ENCODE data around the gene MED27. TPM values are rescaled to one million over a fixed set of nuclear protein-coding genes. Genes with fewer than 3 reads are reported as not detected.

The MED27 gene
- total RNA-seq, 1 experiment from 2014 or later: 65.6 TPM

DNA sequence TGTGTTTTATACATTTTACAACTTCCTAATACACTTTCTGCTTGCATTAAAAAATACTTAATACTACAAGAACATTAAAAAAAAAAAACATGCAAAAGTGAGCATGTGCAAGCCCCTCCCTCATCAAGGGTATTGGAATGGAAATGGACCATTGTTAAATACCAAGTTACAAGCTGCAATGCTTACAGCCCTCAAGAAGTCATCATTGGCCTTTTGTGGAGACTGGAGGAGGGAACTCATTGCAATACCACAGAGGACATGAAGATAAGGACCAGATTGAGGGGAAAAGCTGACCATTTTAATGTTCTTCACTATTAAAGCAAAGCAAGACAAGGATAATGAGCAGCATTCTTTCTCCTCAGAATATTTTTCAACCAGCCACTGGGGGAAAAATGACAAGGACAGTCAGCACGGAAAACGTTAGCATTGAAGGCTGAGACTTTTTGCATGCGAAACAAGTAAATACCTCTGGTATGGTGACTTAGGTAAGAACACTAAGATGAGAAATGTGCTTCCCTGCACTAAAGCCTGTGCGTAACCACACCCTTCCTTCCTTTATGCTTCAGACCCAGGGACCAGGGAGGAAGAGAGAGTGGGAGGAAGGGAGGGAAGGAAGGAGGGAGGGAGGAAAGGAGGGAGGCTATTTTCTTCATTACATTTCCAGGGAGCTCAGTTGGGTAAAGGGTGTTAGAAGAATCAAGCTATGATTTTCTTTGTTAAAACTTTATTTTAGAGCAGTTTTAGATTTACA, 198.7 kb downstream of the MED27 start:
- no peak for DNase-seq (ENCODE audit: low read depth)

DNA sequence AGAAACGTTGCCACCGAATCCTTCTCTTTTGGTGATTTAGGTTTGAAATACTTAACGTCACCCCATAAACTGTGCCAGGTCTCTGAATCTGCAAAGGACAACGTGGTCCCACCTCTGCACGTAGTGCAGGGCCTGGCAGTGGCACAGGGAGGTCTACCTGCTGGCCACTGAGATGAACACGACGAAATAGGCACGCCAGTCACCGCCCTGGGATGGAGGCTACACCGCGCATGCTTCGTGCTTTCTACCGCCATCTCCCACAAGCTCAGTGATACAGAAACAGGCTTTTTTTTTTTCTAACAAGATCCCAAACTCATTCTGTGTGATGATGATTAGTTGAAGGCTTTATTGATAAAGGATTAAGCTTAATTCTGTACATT, 199.8 kb downstream of the MED27 start:
- DNase-seq (ENCODE audit: low read depth): no peak

DNA sequence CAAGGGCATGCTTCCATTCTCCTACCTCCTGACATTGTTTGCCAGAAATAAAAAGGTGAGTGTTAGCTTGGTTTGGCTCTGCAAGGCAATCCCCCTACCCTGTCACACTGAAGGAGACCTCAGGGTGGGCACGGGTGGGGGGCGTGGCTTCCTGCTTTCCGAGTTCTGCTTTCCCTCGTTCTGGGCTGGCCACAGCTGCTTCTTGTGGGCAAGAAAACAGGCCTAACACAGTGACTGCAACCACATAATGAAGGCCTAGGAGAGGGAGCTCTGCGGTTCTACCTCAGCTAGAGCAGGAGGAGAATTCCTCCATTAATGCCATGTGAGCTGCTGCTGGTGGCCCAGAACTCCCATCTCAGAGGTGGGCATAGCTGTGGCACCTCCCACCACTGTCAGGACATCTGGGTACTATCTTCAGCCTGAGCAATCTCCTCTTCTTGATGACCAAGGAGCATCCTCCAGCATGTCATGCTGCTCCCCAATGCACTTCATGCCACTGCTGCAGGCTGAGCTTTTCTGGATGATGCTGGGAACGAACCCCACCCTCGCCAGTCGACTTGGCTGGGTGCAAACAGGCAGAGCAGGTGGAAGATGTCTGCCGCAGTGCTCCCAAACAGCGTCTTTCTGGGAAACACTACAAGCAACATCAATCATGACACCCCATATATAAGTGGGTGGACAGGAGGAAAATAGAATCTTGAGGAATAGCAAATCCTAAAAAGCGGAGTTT, 200.3 kb downstream of the MED27 start:
- DNase-seq (ENCODE audit: low read depth): no peak

DNA sequence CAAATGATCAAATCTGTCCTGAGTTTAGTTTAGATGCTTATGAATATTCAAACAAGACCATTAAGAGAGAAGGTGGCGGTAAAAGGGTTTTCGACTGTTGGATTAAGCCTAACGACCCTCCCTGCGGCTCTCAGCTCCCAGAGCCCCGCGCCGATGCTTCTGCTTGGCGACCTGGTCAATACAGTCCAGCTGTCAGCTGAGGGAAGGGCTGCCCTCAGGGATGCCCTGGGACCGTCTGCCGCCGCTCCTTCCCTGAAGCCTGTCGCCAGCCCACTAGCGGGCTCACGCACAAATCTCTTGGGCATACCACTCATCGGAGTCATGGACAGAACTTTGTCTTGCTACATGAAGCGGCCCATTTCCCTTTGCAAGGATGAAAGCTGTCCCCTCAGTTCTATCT, 203.2 kb downstream of the MED27 start:
- DNase-seq (ENCODE audit: low read depth): no peak

DNA sequence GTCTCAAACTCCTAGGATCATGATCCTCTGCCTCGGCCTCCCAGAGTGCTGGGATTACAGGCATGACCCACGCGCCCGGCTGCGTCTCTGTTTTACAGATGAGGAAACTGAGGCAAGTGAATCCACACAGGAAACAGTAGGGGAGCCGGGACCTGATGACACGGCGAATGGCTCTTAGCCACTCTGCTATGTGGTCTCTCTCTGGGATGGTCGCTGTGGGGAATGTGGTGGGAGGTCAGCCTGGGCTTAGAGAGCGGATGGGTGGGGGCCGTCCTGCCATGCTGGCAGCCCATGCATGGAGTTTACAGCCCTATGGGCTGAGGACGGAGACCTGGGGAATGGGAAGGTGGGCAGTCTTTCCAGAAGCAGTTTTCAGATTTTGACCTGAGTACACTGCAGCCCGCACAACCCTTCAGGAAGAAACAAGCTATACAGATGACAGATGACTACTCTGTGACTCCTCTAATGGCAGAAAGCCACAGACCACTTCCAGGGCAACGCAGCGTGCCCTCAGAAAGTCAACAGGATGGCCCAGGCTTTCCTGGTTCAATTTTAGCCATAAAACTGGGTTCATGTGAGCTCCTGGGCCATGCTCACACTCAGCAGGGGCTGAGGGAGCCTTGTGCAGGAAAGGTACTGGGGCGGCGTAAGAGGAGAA, 203.7 kb downstream of the MED27 start:
- peak; percentile 70 for DNase-seq (ENCODE audit: low read depth)

DNA sequence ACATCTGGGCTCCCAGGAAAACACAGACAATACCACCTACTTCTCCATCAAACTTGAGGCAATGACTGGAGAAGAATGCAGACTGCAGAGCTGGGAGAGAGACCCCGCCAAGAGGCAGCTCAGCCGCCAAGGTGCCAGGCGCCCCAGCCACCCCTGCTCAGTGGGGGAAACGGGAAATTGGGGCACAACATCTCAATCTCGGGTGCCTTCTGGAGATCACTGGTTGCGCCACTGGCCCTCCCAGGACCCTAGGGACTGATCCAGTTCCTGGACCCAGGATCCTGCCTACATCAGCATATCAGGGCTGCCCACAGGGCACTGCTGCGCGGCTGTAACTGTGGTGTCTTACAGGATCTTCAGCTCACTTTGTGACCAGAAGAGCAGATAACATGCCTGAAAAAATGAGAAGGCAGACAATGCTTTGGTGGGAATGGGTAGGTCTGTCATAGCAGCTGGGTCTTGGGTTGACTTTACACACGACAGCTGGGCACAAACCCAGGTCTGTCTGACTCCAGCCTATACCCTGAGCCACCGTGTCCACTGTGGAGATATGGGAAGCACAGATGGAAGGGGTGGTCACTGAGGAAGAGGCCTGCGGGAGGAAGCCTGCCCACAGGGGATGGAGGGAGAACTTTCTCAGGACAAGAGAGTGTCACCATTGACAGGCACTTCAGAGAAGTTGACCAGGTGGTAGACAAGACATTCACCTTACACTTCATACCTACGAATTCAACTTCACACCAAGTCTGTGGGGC, 204.6 kb downstream of the MED27 start:
- no peak for DNase-seq (ENCODE audit: low read depth)

DNA sequence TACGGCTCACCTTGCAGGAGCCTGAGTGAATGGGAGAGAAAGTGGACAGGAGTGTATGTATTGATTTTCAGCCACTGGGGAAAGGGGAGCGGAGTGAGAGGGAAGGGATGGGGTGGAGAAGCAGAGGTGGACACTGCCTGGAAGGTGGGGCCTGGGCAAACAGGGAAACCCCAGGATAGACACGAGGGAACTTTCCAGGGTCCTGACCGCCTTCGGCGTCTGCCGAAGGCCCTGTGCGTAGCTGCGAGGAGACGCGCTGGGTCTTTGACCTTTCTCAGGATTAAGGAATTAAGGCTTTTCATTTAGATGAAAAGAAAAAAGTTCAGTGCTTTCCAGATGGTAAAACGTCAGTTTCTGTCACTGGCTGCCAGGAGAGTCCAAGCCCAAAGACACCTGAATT, 205.2 kb downstream of the MED27 start:
- no peak for DNase-seq (ENCODE audit: low read depth)

DNA sequence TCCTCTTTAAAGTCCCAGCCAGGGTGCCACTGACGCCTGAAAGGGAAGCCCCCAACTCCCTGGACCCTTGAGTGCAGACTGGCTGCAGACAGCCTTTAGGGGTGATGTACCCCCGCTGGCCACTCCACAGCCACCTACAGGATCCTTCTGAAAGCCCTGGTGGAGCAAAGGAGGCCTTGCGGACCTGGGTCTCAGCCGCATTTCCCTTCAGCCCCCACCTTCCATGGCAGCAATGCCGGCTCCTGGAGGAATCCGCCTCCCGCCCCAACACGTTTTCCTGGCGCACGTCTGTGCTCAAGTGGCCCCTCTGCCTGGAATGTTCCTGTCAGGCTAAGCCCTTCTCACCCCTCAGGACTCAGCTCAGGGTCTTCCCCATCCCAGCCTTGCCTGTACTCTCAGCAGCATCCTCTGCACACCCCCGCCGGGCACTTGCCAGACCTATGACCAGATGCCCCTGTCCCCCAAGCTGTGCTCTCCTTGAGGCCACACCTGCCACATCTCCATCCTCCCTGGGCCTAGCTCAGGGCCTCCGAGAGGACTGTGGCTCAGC, 205.7 kb downstream of the MED27 start:
- DNase-seq (ENCODE audit: low read depth): no peak

DNA sequence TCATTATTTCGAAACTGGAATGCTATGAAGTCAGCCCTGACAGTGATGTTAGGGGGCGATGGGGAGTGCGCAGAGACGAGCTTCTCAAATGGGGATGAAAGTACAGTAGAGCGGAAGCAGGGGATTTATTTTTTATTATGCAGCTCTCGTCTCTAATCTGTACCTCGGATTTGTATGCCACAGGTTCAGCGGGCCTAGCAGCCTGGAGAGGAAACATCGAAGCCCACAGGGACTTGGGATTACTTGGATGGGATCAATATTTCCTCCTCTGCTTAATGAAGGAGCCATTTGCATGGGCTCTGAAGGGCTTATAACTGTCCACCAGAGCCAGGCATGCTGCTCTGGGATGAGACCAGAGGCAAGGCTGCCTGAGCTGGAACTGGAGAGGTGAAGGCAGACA, 206.3 kb downstream of the MED27 start:
- DNase-seq (ENCODE audit: low read depth): no peak

DNA sequence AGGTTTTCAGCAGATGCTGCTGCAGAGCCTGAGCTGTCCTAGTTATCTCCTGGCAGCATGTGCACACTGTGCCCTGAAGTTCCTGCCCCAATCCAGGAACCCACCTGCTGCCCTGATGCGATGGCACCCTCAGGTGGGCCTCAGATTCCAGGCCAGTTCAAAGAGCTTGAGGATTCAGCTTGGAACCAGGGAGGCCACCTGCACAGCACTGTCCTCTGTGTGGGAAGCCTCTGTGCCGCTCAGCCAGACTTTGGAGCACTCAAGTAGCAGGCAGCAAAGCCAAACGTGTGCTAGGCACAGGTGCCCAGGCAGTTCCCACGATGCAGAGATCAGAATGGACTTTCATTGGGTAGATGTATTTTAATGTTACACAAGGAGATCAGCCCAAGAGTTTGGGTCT, 207.0 kb downstream of the MED27 start:
- DNase-seq (ENCODE audit: low read depth): no peak

DNA sequence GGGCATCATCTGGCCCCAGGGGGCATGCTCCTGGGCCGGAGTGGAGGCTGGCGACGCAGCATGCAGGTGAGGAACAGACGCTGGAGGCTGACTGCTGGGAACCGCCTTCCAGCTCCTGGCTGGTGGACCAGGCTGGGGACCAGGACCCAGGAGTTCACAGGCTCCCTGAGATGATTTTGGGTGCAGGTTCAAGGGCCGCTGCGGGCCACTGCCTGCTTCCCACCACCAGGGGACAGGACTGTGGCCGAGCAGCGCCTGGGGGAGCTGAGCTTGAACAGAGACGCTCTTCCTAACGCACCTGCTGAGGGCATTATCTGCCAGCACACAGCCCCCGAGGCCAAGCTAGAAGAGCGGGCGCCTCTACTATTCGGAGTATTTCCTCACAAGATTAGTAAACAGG, 207.7 kb downstream of the MED27 start:
- no peak for DNase-seq (ENCODE audit: low read depth)

DNA sequence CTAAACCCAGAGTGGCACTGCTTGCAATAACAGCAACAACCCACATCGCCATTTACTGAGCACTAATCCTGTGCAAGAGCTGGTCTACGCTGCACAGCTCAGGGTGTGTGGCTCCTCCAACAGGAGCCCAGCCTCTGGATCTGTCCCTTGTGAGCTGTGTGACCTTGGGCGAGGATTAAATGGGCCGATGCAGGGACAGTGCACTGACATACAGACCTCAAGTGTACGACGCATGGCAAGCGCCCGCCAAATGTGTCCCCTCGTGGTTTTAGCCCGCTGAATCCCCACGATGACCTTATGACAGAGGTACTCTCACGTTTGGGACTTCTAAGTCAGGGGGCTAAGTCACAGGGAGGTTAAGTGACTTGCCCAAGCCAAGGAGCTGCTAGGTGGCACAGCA, 209.5 kb downstream of the MED27 start:
- DNase-seq (ENCODE audit: low read depth): no peak

DNA sequence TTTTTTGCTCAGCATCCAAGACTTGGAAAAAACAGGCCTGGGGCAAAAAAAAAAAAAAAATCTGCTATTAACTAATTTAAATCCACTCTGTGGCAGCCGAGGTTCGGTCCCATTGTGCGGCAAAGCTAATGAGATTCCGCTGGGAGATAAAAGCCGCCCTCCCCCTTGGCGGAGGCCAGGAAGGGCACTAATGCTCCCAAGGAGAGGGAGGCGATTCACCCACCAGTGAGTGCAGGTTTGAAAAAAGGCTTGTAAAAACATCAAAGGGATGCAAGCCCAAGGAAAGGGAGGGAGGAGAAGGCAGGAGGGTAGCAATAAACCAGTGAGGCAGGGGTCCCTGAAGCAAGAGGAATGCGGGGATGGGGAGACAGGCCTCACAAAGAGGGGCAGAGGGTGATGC, 210.3 kb downstream of the MED27 start:
- DNase-seq (ENCODE audit: low read depth): no peak

DNA sequence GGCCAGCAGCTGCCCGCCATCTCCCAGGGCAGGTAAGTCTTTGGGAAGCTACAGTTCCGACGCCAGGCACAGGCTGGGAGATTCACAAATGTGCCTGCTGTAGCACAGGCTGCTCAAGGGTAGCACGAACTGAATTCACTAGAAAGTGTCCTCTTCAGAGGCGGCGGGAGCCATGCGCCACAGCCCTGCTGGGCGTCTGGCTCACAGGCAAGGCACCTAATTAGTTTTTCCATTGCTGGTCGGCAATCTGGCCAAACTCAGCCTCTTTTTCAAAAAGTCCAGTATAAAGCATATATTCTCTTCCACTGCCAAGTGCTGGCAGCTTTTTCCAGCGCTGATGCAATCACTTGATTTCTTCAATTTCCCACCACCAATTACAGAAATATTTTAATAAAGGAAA, 210.9 kb downstream of the MED27 start:
- DNase-seq (ENCODE audit: low read depth): no peak

DNA sequence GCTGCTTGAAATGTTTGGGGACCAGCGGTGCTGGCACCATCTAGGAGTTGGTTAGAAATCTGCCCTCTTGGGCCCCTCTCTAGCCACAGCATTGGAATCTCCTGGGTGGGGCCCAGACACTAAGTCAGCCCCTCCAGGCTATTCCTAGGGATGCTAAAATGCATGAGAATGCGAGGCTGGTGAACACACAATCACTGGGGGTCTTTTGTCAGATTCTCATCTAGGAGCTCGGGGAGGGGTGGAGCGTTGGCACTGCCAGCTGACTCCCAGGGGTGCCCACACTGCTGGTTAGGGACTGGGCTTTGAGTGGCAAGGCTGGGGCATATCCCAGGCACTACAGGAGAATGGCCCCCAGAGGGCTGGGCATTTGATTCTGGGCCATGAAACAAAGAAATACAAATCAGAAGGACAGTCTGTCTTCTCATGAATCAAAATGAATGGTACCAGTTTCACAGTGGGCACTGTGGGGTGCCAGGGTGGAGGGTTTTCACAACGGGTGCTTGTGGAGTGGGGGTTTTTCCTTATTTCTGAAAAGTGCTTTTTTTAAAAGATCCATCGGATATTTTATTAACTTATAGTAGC, 212.0 kb downstream of the MED27 start:
- no peak for DNase-seq (ENCODE audit: low read depth)

DNA sequence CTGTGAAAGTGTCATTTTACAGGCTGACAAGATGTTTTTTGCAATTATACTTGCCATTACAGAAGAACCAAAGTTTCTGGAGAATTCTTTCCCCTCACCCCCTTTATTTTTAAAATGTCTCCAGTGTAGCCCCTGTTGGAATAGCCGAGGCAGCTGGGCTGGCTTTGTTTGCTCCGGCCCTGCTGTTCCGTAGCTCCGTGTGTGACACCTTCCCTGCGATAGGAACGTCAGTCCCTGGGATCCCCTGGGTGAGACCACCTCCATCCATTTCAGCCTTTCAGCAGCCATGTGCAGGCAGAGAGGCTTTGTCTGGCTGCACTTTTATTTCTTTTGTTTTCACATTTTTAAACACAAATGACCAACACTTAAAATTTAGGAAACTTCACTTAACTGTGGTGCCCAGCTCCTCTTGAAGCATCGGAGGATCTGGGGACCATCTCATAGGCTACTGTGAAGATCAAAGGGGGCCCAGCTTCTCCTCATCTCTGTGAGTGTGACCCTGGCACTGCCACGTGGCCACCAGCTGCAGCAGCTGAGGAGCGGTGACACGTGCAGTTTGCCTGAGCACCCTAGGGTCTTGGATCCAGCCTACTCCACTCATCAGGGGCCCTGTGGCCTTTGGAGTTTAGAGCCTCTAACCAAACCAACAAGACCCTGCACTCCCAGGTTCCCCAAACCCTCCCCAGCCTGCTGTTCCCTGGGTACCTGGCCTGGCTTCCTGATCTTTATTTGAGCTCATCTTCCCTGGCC, 214.0 kb downstream of the MED27 start:
- DNase-seq (ENCODE audit: low read depth): no peak

DNA sequence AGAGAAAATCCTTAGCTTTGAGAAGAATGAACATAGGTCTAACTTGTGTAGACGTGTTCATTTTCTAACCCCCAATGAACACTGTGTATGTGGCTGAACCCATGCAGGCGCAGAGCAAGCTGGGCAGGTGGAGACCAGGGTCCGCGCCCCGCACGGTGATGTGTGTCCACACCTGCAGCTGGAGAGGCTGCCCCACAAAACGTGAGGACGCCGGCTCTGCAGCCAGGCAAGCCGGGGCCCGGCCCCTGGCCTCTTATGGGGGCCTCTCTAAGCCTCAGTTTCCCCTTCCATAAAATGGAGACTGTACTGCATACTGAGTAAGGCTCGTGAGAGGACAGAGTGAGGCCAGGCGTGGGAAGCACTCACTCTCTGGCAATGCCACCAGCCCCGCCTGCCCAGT, 215.1 kb downstream of the MED27 start:
- DNase-seq (ENCODE audit: low read depth): no peak

DNA sequence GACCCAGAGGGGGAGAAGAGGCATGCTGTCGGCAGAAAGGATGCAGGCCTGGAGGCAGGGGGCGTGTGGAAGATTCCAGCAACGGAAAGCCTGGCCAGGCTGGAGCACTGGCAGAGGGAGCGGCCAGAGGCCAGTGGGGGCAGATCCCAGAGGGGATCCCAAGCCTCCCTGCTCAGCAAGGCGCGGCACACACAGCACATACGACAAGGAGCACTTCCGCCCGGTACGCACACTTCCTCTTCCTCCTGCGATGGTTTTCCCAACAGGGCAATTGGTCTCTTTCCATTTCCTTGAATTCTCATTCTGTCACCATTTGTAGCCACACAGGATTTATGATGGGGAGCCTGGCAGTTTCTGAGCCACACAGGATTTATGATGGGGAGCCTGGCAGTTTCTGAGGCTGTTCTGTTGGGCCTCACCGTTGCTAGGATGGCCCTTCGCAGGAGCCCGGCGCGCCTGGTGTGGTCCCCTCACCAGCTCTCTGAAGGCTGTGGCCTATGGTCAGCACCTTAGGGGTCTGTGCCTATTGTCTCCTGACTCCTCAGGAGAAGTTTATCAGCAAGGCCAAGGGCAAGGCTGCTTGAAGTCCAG, 216.3 kb downstream of the MED27 start:
- no peak for DNase-seq (ENCODE audit: low read depth)

DNA sequence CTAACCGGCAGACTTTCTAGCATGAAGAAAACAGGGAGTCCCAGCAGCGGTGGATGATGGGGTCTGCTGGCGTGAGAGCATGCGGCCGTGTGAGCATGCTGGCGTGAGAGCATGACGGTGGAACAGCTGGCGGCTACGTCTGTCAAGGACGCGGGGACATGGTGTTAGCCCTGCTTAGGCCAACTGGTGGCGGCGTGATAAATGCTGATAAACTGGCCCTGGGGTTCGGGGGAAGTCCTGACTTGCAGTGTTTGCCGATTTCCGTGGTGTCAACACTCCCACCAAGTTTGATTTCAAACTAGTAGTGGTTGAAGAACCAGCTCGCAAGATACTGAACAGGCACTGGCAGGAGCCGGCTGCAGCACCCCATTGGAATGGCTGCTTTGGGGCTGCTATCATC, 217.4 kb downstream of the MED27 start:
- no peak for DNase-seq (ENCODE audit: low read depth)

DNA sequence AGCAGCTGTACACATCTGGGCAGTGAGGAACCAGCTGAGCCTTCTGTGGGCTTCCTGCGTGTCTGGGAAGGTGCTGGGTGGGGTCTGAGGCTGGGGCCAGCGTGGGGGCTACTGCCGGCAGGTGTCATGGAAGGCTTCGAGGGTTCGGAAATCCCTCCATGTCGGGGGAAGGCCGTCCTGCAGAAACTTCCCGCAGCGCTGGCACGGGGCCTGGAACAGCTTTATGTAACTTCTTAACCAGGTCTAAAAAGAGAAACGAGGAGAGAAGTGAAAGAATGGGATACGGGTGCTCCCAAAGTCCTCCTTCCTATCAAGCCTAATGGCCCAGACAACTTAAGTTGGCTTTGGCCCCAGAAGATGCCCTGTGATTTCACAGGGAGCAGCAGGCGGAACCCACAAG, 219.2 kb downstream of the MED27 start:
- no peak for DNase-seq (ENCODE audit: low read depth)

DNA sequence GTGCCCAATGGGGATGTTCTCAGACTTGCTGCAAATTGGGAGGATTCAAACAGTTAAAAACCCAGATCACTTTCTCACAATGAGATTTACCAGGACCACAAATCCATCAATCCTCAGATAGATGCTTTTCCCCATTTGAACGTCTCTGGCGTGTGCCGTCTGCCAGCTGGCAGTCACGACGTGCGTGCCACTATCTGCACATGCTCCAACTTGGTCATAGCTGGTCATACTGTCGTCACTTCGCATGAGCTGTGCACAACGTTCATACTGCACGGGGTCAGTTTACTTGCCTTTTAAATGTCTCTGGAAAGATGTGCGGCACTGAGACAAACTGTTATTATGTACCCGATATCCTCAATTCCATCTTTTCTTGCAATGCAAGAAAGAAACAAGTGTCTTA, 221.5 kb downstream of the MED27 start:
- DNase-seq (ENCODE audit: low read depth): no peak
